H7 (cell line): Measurements from ENCODE around the gene ATP2C2. TPM values are rescaled to one million over a fixed set of nuclear protein-coding genes. Genes with fewer than 3 reads are reported as not detected.
A peak's percentile ranks its signal among the peaks of the same experiment; 100 is the strongest.

ENCODE experiments used
- DNase-seq: peaks from one replicate; pipeline ENCODE4 v3.0.0; 2012
- H3K27me3 ChIP-seq: 2 replicates; pipeline ENCODE4 v1.6.0; 2011; ENCODE audit warnings: mild to moderate bottlenecking, low read length; ENCODE audit not compliant: control insufficient read depth, insufficient read depth
- H3K36me3 ChIP-seq: replicated peaks from 2 replicates; pipeline ENCODE4 v1.5.1; 2011; ENCODE audit warnings: low read length; ENCODE audit not compliant: control insufficient read depth, insufficient read depth
- H3K4me3 ChIP-seq: 2 replicates; pipeline ENCODE4 v1.5.1; 2011; ENCODE audit warnings: low read depth, mild to moderate bottlenecking, control low read depth, low read length, moderate library complexity; ENCODE audit not compliant: insufficient read depth
- total RNA-seq: library from RNA; depleted of rRNA; stranded (reverse); fragments of >200 nt; shearing (Covaris generic); gene quantifications from 2 replicates; pipeline ENCODE4 v1.2.3, GENCODE V29; 2014

The ATP2C2 gene
- total RNA-seq, 1 experiment from 2014 or later, result 0.24 TPM

DNA sequence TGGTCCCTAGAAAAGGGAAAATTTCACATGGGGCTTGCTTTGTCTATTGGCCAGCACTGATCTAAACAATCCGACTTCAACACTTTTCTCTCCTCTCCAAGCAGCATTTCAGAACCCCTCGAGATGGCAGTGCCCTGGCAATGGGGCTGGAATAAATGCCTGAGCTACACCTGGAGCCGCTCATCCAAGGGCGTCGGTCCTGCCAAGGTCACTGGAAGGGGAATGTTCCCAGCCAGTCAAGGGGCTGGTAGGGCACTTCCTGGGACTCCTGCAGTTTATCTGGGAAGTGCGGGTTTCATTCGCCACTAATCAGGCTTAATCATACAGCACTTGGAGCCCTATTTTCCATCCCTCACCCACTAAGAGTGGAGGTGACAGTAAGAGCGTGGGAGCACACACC is 119.0 kb downstream of the ATP2C2 start:
- DNase-seq, result no peak
- H3K36me3 ChIP-seq, result peaks cover 7% of the 10 kb centered on the region

DNA sequence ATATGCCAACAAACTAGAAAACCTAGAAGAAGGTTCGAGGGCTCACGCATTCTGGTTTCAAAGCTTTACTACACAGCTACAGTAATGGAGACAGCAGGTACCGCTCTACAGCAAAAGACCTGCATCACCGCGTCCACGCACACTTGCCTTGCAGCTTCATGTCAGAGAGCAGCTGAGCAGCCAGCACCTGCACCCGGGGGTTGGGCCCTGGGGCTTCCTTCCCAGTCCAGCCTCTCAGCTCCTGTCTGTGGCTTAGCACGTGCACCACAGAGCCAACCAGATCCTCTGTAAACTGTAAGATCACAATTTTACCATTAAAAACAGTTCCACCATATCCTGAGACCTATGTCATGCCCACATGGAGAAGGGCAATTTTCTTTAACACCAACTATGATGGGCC is 120.8 kb downstream of the ATP2C2 start:
- DNase-seq, result no peak
- H3K27me3 ChIP-seq, result no peaks in the 10 kb centered on the region
- H3K4me3 ChIP-seq, result no peak overlapping the region
- H3K36me3 ChIP-seq, result peaks cover 9% of the 10 kb centered on the region

More for the DNA sequence above, 119.0 kb downstream of the ATP2C2 start:
- H3K4me3 ChIP-seq, result no peak overlapping the region
- H3K27me3 ChIP-seq, result no peaks in the 10 kb centered on the region

DNA sequence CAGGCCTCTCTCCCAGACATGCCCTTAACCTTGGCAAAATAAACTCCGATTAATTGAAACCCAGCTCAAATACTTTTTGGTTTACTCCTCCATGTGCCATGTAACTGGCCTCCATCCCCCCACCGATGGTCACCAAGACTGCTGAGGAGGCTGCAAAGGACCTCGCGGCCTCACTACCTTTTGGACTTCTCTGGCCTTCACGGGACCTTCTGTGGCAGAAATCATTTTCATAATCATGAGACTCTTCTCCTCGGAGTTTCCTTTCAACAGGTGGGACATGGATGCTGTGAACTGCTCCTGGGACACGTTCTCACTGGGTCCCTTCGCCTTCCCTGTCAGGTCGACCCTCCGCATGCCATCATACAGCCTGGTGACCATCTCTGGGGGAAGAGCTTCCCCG is 127.2 kb downstream of the ATP2C2 start:
- Histone ChIP-seq H3K4me3 (no peak overlapping the region), H3K27me3 (no peaks in the 10 kb centered on the region), H3K36me3 (peaks cover 19% of the 10 kb centered on the region)
- DNase-seq, result no peak

DNA sequence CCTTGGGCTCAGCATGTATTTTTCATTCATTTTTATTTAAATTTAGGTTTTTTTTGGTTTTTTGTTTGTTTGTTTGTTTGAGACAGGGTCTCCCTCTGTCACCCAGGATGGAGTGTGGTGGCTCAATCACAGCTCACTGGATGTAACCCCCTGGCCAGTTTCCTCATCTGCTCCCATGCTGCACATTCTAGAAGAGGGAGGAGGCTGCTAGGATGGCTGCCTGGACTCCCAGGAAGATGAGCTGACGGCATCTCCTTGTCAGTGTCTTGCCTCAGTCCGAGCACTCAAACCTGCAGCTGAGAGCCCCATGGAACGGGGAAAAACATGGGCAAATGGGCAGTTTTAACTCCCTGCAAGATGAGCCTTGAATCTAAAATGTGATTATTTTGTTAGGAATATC is 128.7 kb downstream of the ATP2C2 start:
- no peak overlapping the region for H3K4me3 ChIP-seq
- H3K36me3 ChIP-seq, result peaks cover 19% of the 10 kb centered on the region
- no peak for DNase-seq
- no peaks in the 10 kb centered on the region for H3K27me3 ChIP-seq

DNA sequence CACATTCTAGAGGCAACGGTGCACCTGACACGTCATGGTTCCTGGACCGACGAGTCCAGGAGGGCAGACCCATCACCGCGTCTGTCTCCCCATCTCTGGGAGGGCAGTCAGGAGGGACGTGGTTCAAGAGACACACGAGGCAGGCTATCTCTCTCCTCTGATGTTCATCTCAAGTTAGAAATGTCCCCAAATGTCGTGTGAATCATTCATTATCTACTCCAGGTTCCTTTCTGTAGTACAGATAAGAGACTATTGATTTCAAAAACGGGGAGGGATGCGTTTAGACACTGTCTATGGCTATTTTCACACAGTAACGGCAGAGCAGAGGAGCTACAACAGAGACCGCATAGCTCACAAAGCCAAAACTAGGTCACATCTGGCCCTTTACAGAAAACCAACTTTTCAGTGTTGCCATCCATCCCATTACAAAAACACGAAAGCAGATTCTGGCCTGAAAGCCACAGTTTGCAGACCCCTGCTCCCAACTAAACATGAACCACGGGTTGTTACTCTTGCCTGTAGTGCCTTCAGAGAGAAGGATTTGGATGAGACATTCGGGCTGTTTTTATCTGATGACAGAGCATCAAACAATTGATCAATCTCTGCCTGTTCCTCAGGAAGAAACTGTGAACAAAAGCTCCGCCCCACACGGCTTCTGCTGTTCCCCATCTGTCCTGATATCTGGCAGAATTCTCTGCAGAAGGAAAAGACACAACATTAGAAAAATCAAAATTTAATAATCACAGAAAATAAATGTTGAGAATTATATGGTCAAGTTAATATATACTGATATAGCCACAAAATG is 129.3 kb downstream of the ATP2C2 start:
- Histone ChIP-seq H3K36me3 (peaks cover 20% of the 10 kb centered on the region), H3K4me3 (no peak overlapping the region), H3K27me3 (no peaks in the 10 kb centered on the region)
- no peak for DNase-seq

DNA sequence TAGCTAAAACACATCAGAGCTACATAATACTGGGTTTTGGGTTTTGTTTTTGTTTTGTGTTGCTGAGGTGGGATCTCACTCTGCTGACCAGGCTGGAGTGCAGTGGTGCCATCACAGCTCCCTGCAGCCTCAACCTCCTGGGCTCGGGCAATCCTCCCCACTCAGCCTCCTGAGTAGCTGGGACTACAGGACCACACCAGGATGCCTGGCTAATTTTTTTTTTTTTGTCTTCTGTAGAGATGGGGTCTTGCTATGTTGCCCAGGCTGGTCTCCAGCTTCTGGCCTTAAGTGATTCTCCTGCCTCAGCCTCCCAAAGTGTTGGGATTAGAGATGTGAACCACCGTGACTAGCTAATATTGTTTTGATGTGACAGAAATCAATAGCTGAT is 129.9 kb downstream of the ATP2C2 start:
- H3K27me3 ChIP-seq, result no peaks in the 10 kb centered on the region
- no peak for DNase-seq
- peaks cover 20% of the 10 kb centered on the region for H3K36me3 ChIP-seq
- no peak overlapping the region for H3K4me3 ChIP-seq

DNA sequence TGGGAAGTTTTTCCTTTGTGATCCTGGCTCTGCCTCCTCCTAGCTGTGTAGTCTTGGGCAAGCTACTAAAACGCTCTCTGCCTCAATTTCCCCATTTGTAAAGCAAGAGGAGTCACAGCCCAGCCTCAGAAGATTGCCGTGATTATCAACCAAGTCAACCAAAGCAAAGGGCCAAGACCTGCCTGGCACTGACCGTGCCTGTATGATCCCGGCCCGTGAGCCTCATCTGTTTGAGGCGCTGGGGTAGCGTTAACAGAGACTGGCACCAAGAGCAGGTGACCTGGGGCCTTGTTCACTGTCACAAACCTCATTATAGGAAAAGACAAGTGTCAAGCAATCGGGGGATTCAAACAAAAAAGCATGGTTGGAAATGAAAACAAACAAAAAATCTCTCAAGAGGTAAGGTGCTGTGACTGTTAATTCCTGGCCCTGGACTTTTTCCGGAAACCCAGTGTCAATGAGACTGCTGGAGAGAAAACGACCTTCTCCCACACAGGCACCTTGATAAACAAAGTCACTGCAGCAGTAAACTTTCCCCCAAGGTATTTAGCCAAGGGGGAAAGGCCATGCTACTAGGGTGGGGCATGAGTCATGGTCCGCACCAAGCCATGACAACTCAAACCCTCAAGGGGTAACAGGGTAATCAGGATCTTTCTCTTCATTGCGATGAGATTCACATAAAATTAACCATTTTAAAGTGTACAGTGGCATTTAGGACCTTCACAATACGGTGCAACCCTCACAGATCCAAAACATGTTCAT is 130.7 kb downstream of the ATP2C2 start:
- no peaks in the 10 kb centered on the region for H3K27me3 ChIP-seq
- H3K4me3 ChIP-seq, result no peak overlapping the region
- DNase-seq, result no peak
- peaks cover 17% of the 10 kb centered on the region for H3K36me3 ChIP-seq

DNA sequence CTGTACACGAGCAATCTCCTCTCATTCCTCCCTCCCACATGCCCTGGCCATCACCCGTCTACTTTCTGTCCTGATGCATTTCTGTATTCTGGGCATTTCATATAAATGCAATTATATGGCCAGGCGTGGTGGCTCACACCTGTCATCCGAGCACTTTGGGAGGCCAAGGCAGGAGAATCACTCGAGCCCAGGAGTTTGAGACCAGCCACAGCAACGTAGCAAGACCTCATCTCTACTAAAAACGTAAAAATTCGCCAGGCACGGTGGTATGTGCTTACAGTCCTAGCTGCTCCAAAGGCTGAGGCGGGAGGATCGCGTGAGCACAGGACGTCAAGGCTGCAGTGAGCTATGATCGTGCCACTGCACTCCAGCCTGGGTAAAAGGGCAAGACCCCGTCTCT is 131.3 kb downstream of the ATP2C2 start:
- no peak overlapping the region for H3K4me3 ChIP-seq
- H3K36me3 ChIP-seq, result peaks cover 13% of the 10 kb centered on the region
- no peak for DNase-seq
- no peaks in the 10 kb centered on the region for H3K27me3 ChIP-seq

DNA sequence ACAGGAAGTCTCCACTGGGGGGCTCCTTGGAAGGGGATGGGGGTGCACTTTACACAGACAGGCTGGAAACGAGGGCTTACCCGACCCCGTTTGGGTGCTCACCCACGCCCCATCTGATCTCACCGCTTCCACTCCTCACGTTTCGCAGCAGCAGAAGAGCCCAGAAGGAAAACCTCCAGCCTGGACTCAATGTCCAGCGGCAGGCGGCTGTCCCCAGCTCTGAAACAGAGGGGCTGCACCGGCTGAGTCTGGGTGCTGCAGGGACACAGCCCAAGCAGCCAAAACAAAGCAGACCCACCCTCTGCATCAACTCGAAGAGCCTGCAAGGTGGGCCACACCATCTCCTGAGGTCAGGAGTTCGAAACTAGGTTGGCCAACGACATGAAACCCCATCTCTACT is 132.2 kb downstream of the ATP2C2 start:
- H3K27me3 ChIP-seq, result no peaks in the 10 kb centered on the region
- DNase-seq, result no peak

DNA sequence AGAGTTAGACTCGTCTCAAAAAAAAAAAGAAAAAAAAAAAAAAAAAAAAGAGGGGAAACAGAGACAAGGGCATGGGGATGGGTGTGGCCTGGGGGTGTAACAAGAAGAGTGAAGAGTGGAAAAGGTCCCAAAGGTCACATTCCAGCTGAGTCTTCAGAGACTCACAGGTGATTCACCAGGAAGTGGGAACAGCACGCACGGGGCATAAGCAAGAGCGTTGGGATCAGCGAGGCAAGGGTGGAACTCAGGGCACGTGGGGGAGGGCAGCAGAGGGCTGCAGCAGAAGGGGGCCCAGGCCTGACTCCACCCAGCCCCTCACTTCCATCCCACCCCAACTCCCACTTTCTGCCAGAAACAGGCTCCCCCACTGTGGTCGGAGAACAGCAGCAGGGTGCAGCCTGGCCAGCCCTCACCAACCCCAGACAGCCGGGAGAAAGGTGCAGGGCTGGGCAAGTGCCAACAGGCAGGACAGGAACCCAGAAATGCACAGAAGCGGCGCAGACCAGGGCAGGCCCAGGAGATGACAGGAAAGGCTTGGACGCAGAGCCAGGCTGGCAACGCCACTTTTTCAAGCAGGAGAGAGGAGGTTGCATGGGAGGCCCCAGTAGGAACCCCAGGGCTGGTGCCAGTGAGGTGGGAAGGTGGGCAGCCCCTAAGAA is 132.9 kb downstream of the ATP2C2 start:
- H3K4me3 ChIP-seq, result no peak overlapping the region
- no peak for DNase-seq
- H3K36me3 ChIP-seq, result peaks cover 8% of the 10 kb centered on the region
- H3K27me3 ChIP-seq, result no peaks in the 10 kb centered on the region

More for the DNA sequence above, 132.2 kb downstream of the ATP2C2 start:
- no peak overlapping the region for H3K4me3 ChIP-seq
- peaks cover 9% of the 10 kb centered on the region for H3K36me3 ChIP-seq

DNA sequence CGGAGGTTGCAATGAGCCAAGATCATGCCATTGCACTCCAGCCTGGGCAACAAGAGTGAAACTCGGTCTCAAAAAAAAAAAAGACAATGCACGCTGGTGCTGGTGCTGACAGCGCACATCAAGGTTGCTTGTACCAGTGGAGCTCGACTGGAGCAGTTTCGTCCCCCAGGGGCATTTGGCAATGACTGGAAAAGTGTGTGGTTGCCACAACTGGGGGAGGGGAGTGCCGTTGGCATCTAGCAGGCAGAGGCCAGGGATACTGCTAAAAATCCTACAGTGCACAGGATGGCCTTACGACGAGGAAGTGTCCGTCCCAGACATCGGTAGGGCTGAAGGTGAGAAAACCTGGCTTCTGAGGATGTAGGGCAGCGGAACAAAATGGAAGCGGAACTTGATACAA is 133.7 kb downstream of the ATP2C2 start:
- no peaks in the 10 kb centered on the region for H3K27me3 ChIP-seq
- no peak overlapping the region for H3K4me3 ChIP-seq
- no peak for DNase-seq
- peaks cover 6% of the 10 kb centered on the region for H3K36me3 ChIP-seq

DNA sequence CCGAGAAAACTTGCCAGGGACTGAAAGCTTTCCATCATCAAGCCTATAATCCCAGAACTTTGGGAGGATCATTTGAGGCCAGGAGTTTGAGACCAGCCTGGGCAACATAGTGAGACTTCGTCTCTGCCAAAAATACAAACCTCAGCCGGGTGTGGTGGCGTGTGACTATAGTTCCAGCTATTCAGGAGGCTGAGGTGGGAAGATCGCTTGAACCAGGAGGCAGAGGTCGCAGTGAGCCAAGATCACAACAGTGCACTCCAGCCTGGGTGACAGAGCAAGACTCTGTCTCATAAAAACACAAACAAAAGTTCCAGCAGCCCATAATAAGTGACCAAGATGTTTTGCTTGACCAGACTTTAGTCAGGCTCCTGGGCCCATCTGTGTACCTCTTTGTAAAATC is 134.2 kb downstream of the ATP2C2 start:
- peaks cover 4% of the 10 kb centered on the region for H3K36me3 ChIP-seq

DNA sequence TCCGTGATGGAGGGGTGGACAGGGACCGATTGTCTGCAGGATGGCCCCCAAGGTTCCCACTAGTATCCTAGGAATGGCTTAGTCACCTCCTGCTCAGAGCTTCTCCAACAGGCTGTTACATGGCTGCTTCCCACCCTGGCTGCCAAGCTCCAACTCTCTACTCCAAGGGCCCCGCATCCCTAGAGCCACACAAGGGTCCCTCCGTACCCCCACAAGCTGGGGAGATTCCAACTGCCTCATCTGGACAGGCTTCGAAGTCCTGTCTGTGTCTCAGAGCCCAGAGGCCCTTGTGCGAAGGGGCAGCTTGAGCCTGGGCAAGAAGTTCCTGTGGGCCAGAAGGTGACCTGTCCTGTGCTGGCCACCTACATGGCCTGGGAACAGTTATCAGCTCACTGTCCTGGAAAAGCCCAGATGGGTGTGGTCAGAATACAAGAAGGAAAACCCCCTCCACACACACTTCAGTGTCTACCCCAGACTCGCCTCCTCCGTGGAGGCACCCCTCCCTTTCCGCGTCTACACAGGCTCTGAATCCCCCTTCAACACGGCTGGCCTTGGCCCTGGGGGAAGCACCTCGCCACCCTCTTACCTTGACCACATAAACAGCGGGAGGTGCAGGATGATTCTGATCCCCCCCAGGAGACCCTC is 135.5 kb downstream of the ATP2C2 start:
- peak overlapping the region; percentile 65 for H3K4me3 ChIP-seq
- H3K36me3 ChIP-seq, result peaks cover 2% of the 10 kb centered on the region
- DNase-seq, result peak; percentile 30
- H3K27me3 ChIP-seq, result no peaks in the 10 kb centered on the region

More for the DNA sequence above, 134.2 kb downstream of the ATP2C2 start:
- no peak for DNase-seq
- Histone ChIP-seq H3K4me3 (no peak overlapping the region), H3K27me3 (no peaks in the 10 kb centered on the region)

DNA sequence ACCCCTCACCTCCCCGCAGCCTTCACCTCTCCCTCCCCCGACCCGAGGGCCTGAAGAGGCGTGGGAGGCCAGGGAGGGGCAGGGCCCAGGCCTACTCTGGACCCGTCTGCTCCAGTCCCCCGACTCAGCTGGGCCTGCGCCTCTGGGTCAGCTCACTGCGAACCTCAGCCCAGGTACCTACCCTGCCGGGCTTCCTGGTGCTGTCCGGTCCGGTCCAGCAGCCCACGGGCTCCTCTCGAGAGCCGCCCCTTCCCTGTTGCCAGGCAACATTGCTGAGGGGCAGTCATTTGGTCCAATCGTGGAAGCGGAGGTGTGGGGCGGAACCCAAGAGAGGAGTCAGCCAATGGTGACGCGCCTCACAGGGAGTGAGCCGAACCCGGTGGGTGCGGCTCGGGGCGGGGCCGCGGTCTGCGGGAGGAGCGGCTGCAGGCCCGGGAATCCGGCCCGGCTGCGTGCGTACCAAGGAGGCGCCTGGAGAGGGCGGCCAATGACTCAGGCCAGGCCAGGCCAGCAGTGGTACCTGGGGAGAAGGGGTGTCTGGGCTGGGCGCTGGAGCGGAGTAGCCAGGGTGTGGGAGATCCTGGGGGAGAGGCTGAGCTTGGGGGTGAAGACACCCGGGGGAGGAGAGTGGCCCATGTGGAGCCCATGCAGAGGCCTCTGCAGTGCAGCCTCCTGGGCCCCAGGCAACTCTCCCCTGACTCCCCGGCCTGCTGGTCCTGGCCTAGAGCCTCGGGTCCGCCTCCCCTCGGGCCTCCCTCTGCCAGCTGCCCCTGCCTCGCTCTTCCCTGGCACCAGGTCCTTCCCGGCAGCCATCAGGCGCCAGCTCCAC is 136.3 kb downstream of the ATP2C2 start, which contains the start of gene MEAK7:
Gene MEAK7 (minus strand): TSS at position 240 of the 829 bp plus-strand sequence. CDS start 6,573 bp downstream, outside the sequence.
- Histone ChIP-seq H3K36me3 (peaks cover 2% of the 10 kb centered on the region), H3K27me3 (no peaks in the 10 kb centered on the region), H3K4me3 (peak within 1 kb of the TSS; percentile 65)
- DNase-seq, result peak; percentile 99
